Glutamatergic neuron (in vitro differentiated cells): Measurements from ENCODE around the gene FOS. TPM values are rescaled to one million over a fixed set of nuclear protein-coding genes. Genes with fewer than 3 reads are reported as not detected.

Experiments
- DNase-seq: peaks from one replicate; pipeline ENCODE4 v3.0.0; 2022
- H3K27ac Mint-ChIP-seq: one replicate; pipeline ENCODE4 v1.8.0; 2020; ENCODE audit warnings: mild to moderate bottlenecking, mixed read lengths, inconsistent platforms; ENCODE audit not compliant: unreplicated experiment
- H3K27me3 Mint-ChIP-seq: one replicate; pipeline ENCODE4 v1.8.0; 2020; ENCODE audit warnings: mild to moderate bottlenecking, moderate library complexity, mixed read lengths, inconsistent platforms; ENCODE audit not compliant: unreplicated experiment
- H3K36me3 Mint-ChIP-seq: one replicate; pipeline ENCODE4 v1.8.0; 2020; ENCODE audit warnings: mild to moderate bottlenecking, mixed read lengths, inconsistent platforms; ENCODE audit not compliant: unreplicated experiment
- H3K4me1 Mint-ChIP-seq: one replicate; pipeline ENCODE4 v1.8.0; 2020; ENCODE audit warnings: mild to moderate bottlenecking, low read depth, mixed read lengths, inconsistent platforms; ENCODE audit not compliant: unreplicated experiment
- H3K4me3 Mint-ChIP-seq: one replicate; pipeline ENCODE4 v1.8.0; 2020; ENCODE audit warnings: mild to moderate bottlenecking, mixed read lengths, inconsistent platforms; ENCODE audit not compliant: unreplicated experiment
- H3K9me3 Mint-ChIP-seq: one replicate; pipeline ENCODE4 v1.8.0; 2020; ENCODE audit warnings: mild to moderate bottlenecking, moderate library complexity, mixed read lengths, inconsistent platforms; ENCODE audit not compliant: unreplicated experiment
- CTCF ChIP-seq: fragments of 200-600 bp; sonication (generic); IDR thresholded peaks from one replicate; pipeline ENCODE4 v1.5.0; 2021; ENCODE audit not compliant: partially characterized antibody, unreplicated experiment
- total RNA-seq: library from RNA; stranded (reverse); fragmentation: NEBNext Ultra II Directional; extraction: Animal tissue kit (Norgen Biotek cat#: 25700); gene quantifications from one replicate; pipeline ENCODE4 v1.2.1, GENCODE V29; 2021; ENCODE audit not compliant: unreplicated experiment

Gene FOS
- total RNA-seq, 1 donor from 2014 or later = 2.9 TPM

GRCh38 chr14:75238756-75239455 lies 39.7 kb upstream of the FOS start:
- H3K36me3 Mint-ChIP-seq = no peaks in the 10 kb centered on the region
- no peak overlapping the region for H3K27ac Mint-ChIP-seq

GRCh38 chr14:75240781-75241180 lies 37.8 kb upstream of the FOS start:
- H3K4me1 Mint-ChIP-seq = peaks cover 30% of the 10 kb centered on the region
- H3K4me3 Mint-ChIP-seq = no peak overlapping the region
- TF ChIP-seq CTCF = no peak
- peaks cover 20% of the 10 kb centered on the region for H3K9me3 Mint-ChIP-seq
- H3K27ac Mint-ChIP-seq = no peak overlapping the region
- no peak for DNase-seq
- H3K36me3 Mint-ChIP-seq = no peaks in the 10 kb centered on the region
- peaks cover 12% of the 10 kb centered on the region for H3K27me3 Mint-ChIP-seq

More at GRCh38 chr14:75238756-75239455, 39.7 kb upstream of the FOS start:
- Mint-ChIP-seq H3K9me3 (peaks cover 23% of the 10 kb centered on the region), H3K4me3 (no peak overlapping the region), H3K4me1 (peaks cover 30% of the 10 kb centered on the region), H3K27me3 (peaks cover 12% of the 10 kb centered on the region)
- DNase-seq = no peak
- TF ChIP-seq CTCF = no peak

- H3K27me3 Mint-ChIP-seq = peaks cover 7% of the 10 kb centered on the region
- no peak overlapping the region for H3K27ac Mint-ChIP-seq
- no peak for DNase-seq
- TF ChIP-seq CTCF = no peak
- peaks cover 13% of the 10 kb centered on the region for H3K9me3 Mint-ChIP-seq
- H3K4me3 Mint-ChIP-seq = no peak overlapping the region
- no peaks in the 10 kb centered on the region for H3K36me3 Mint-ChIP-seq
- H3K4me1 Mint-ChIP-seq = peaks cover 19% of the 10 kb centered on the region
Observed at GRCh38 chr14:75242546-75243273, 35.9 kb upstream of the FOS start.

- Mint-ChIP-seq H3K36me3 (no peaks in the 10 kb centered on the region), H3K4me3 (no peak overlapping the region), H3K27ac (no peak overlapping the region), H3K9me3 (peaks cover 8% of the 10 kb centered on the region), H3K4me1 (peaks cover 5% of the 10 kb centered on the region), H3K27me3 (peaks cover 3% of the 10 kb centered on the region)
- no peak for DNase-seq
- TF ChIP-seq CTCF = no peak
Observed at GRCh38 chr14:75244121-75244520, 34.5 kb upstream of the FOS start.
